HepG2 (cell line): ENCODE results near the gene GABBR2. TPM values are rescaled to one million over a fixed set of nuclear protein-coding genes. Genes with fewer than 3 reads are reported as not detected.
A peak's percentile ranks its signal among the peaks of the same experiment; 100 is the strongest.

Experiments used
- ATM ChIP-seq: fragments of 450-650 bp; IDR thresholded peaks from 2 replicates; pipeline ENCODE4 v1.7.1; 2017; ENCODE audit warnings: mild to moderate bottlenecking, borderline replicate concordance
- CENPBD1 ChIP-seq: sonication (generic); formaldehyde crosslinking; IDR thresholded peaks from 2 replicates; pipeline ENCODE4 v1.8.0; 2022; ENCODE audit warnings: missing genetic modification reagents, low read depth, mild to moderate bottlenecking, borderline replicate concordance
- ISL2 ChIP-seq: sonication (generic); formaldehyde crosslinking; IDR thresholded peaks from 2 replicates; pipeline ENCODE4 v1.5.0; 2020; ENCODE audit warnings: missing genetic modification reagents
- MAFG ChIP-seq: sonication (generic); formaldehyde crosslinking; IDR thresholded peaks from 2 replicates; pipeline ENCODE4 v1.5.1; 2020; ENCODE audit warnings: mild to moderate bottlenecking, missing genetic modification reagents
- MAX ChIP-seq: IDR thresholded peaks from 2 replicates; pipeline ENCODE4 v1.6.1; 2012; ENCODE audit warnings: inconsistent platforms
- MIER2 ChIP-seq: IDR thresholded peaks from 2 replicates; pipeline ENCODE4 v1.6.1; 2016; ENCODE audit warnings: missing biosample characterization, missing genetic modification reagents
- PHB2 ChIP-seq: fragments of 450-650 bp; IDR thresholded peaks from 2 replicates; pipeline ENCODE4 v1.6.1; 2018; ENCODE audit not compliant: partially characterized antibody
- PHF21A ChIP-seq: sonication (generic); formaldehyde crosslinking; IDR thresholded peaks from 2 replicates; pipeline ENCODE4 v1.5.0; 2020; ENCODE audit warnings: mild to moderate bottlenecking, missing genetic modification reagents
- REL ChIP-seq: sonication (generic); formaldehyde crosslinking; conservative IDR thresholded peaks from 2 replicates; pipeline ENCODE4 v1.8.0; 2022; ENCODE audit warnings: mild to moderate bottlenecking, missing genetic modification reagents, moderate library complexity
- STAT5B ChIP-seq: sonication (generic); formaldehyde crosslinking; IDR thresholded peaks from 2 replicates; pipeline ENCODE4 v1.4.0; 2020; ENCODE audit warnings: missing genetic modification reagents
- ZNF10 ChIP-seq: sonication (generic); formaldehyde crosslinking; IDR thresholded peaks from 2 replicates; pipeline ENCODE4 v1.4.0; 2020; ENCODE audit warnings: mild to moderate bottlenecking, low read depth, missing genetic modification reagents, borderline replicate concordance
- ZNF3 ChIP-seq: IDR thresholded peaks from 2 replicates; pipeline ENCODE4 v1.7.0; 2017; ENCODE audit warnings: inconsistent platforms
- ZNF484 ChIP-seq: sonication (generic); formaldehyde crosslinking; IDR thresholded peaks from 2 replicates; pipeline ENCODE4 v1.5.1; 2020; ENCODE audit warnings: mild to moderate bottlenecking, low read depth, missing genetic modification reagents, borderline replicate concordance
- ZNF629 ChIP-seq: sonication (generic); formaldehyde crosslinking; conservative IDR thresholded peaks from 2 replicates; pipeline ENCODE4 v1.5.0; 2020; ENCODE audit warnings: missing genetic modification reagents
- ZNF841 ChIP-seq: sonication (generic); formaldehyde crosslinking; IDR thresholded peaks from 2 replicates; pipeline ENCODE4 v1.8.1; 2023; ENCODE audit warnings: missing genetic modification reagents, borderline replicate concordance
- ZSCAN22 ChIP-seq: sonication (generic); formaldehyde crosslinking; IDR thresholded peaks from 2 replicates; pipeline ENCODE4 v1.4.0; 2020; ENCODE audit warnings: mild to moderate bottlenecking, missing genetic modification reagents
- ZSCAN31 ChIP-seq: sonication (generic); formaldehyde crosslinking; IDR thresholded peaks from 2 replicates; pipeline ENCODE4 v1.5.0; 2020; ENCODE audit warnings: low read depth, mild to moderate bottlenecking, missing genetic modification reagents
- polyA plus RNA-seq, 8 experiments: library from polyadenylated mRNA; depleted of rRNA in 3 of 8; stranded (reverse) in 7 of 8; unstranded in 1 of 8; fragments of >200 nt; fragmentation: Illumina TruSeq in 4 of 8; extraction: Trizol in 4 of 8; gene quantifications; 2 replicates each; pipeline versions ENCODE4 v1.2.1 to v1.2.3, GENCODE V29; 2011 to 2016; ENCODE audit warnings: low read depth in 4 of 8, missing spikeins in 1 of 8, mixed read lengths in 1 of 8; ENCODE audit not compliant: insufficient read depth in 1 of 8
- total RNA-seq, 5 experiments: library from RNA; depleted of rRNA; stranded (reverse); fragments of >200 nt; fragmentation: Illumina TruSeq; extraction: Trizol; gene quantifications; 2 replicates each; pipeline ENCODE4 v1.2.3, GENCODE V29; 2016; ENCODE audit warnings: low read depth in 1 of 5
- TF ChIP-seq, protein P1 (sequence below): sonication (generic); formaldehyde crosslinking; IDR thresholded peaks from one replicate; pipeline ENCODE4 v1.5.1; 2020; ENCODE audit warnings: mild to moderate bottlenecking, missing genetic modification reagents; ENCODE audit errors: not compliant biosample characterization
- TF ChIP-seq, protein P2 (sequence below): sonication (generic); formaldehyde crosslinking; IDR thresholded peaks from 2 replicates; pipeline ENCODE4 v1.4.0; 2020; ENCODE audit warnings: missing genetic modification reagents

Gene GABBR2
- total and polyA plus RNA-seq, 2 of the 13 experiments (the other 11 are each of a cell fraction or from before 2014, with no cell fraction given) = 0.02 TPM; not detected in 1

GRCh38 chr9:98255578-98256296, 453.0 kb downstream of the GABBR2 start, which contains the start of gene TBC1D2 (continued):
- TF ChIP-seq, protein P1, sequence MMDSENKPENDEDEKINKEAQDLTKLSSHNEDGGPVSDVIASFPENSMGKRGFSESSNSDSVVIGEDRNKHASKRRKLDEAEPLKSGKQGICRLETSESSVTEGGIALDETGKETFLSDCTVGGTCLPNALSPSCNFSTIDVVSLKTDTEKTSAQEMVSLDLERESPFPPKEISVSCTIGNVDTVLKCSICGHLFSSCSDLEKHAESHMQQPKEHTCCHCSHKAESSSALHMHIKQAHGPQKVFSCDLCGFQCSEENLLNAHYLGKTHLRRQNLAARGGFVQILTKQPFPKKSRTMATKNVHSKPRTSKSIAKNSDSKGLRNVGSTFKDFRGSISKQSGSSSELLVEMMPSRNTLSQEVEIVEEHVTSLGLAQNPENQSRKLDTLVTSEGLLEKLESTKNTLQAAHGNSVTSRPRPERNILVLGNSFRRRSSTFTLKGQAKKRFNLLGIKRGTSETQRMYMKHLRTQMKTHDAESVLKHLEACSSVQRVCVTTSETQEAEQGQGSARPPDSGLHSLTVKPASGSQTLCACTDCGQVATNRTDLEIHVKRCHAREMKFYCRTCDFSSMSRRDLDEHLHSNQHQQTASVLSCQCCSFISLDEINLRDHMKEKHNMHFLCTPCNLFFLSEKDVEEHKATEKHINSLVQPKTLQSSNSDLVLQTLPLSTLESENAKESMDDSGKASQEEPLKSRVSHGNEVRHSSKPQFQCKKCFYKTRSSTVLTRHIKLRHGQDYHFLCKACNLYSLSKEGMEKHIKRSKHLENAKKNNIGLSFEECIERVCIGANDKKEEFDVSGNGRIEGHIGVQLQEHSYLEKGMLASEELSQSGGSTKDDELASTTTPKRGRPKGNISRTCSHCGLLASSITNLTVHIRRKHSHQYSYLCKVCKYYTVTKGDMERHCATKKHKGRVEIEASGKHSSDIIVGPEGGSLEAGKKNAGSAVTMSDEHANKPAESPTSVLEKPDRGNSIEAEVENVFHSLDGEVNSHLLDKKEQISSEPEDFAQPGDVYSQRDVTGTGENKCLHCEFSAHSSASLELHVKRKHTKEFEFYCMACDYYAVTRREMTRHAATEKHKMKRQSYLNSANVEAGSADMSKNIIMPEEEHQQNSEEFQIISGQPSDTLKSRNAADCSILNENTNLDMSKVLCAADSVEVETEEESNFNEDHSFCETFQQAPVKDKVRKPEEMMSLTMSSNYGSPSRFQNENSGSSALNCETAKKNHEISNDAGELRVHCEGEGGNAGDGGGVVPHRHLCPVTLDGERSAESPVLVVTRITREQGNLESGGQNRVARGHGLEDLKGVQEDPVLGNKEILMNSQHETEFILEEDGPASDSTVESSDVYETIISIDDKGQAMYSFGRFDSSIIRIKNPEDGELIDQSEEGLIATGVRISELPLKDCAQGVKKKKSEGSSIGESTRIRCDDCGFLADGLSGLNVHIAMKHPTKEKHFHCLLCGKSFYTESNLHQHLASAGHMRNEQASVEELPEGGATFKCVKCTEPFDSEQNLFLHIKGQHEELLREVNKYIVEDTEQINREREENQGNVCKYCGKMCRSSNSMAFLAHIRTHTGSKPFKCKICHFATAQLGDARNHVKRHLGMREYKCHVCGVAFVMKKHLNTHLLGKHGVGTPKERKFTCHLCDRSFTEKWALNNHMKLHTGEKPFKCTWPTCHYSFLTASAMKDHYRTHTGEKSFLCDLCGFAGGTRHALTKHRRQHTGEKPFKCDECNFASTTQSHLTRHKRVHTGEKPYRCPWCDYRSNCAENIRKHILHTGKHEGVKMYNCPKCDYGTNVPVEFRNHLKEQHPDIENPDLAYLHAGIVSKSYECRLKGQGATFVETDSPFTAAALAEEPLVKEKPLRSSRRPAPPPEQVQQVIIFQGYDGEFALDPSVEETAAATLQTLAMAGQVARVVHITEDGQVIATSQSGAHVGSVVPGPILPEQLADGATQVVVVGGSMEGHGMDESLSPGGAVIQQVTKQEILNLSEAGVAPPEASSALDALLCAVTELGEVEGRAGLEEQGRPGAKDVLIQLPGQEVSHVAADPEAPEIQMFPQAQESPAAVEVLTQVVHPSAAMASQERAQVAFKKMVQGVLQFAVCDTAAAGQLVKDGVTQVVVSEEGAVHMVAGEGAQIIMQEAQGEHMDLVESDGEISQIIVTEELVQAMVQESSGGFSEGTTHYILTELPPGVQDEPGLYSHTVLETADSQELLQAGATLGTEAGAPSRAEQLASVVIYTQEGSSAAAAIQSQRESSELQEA (CRISPR knock-in tag) = no peak
- TF ChIP-seq CENPBD1 (CRISPR knock-in tag) (no peak), REL (CRISPR knock-in tag) (no peak; the same call in 1 of the 2 replicates), ZNF484 (CRISPR knock-in tag) (no peak), STAT5B (CRISPR knock-in tag) (no peak), ZNF841 (CRISPR knock-in tag) (no peak), ZNF3 (CRISPR knock-in tag) (no peak), PHB2 (no peak), MAFG (CRISPR knock-in tag) (no peak), ZNF629 (CRISPR knock-in tag) (0 out of 2 replicates have a peak, but pooled peaks have one; percentile 7), ZNF10 (CRISPR knock-in tag) (no peak), MAX (peak; percentile 83), ZSCAN31 (CRISPR knock-in tag) (peak; percentile 45; the same call in 1 of the 2 replicates), ZSCAN22 (CRISPR knock-in tag) (no peak), ISL2 (CRISPR knock-in tag) (peak; percentile 32; the same call in 1 of the 2 replicates), MIER2 (peak; percentile 48; the same call in 1 of the 2 replicates), PHF21A (CRISPR knock-in tag) (peak; percentile 80), ATM (no peak)
- TF ChIP-seq, protein P2, sequence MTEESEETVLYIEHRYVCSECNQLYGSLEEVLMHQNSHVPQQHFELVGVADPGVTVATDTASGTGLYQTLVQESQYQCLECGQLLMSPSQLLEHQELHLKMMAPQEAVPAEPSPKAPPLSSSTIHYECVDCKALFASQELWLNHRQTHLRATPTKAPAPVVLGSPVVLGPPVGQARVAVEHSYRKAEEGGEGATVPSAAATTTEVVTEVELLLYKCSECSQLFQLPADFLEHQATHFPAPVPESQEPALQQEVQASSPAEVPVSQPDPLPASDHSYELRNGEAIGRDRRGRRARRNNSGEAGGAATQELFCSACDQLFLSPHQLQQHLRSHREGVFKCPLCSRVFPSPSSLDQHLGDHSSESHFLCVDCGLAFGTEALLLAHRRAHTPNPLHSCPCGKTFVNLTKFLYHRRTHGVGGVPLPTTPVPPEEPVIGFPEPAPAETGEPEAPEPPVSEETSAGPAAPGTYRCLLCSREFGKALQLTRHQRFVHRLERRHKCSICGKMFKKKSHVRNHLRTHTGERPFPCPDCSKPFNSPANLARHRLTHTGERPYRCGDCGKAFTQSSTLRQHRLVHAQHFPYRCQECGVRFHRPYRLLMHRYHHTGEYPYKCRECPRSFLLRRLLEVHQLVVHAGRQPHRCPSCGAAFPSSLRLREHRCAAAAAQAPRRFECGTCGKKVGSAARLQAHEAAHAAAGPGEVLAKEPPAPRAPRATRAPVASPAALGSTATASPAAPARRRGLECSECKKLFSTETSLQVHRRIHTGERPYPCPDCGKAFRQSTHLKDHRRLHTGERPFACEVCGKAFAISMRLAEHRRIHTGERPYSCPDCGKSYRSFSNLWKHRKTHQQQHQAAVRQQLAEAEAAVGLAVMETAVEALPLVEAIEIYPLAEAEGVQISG (CRISPR knock-in tag) = peak; percentile 93
